GM21737 (cell line): Measurements from ENCODE around the gene ANGPTL4.
"Not testable (repeated sequence)": the region's sequence is repeated elsewhere in the genome, so short reads cannot be mapped to it uniquely, and the experiment has no call there.

Experiments used
- ATAC-seq: cut with Tn5 transposase; IDR thresholded peaks from one replicate; pipeline ENCODE4 v1.9.1; 2021; ENCODE audit warnings: mild to moderate bottlenecking, moderate library complexity; ENCODE audit not compliant: unreplicated experiment

ANGPTL4 gene

DNA sequence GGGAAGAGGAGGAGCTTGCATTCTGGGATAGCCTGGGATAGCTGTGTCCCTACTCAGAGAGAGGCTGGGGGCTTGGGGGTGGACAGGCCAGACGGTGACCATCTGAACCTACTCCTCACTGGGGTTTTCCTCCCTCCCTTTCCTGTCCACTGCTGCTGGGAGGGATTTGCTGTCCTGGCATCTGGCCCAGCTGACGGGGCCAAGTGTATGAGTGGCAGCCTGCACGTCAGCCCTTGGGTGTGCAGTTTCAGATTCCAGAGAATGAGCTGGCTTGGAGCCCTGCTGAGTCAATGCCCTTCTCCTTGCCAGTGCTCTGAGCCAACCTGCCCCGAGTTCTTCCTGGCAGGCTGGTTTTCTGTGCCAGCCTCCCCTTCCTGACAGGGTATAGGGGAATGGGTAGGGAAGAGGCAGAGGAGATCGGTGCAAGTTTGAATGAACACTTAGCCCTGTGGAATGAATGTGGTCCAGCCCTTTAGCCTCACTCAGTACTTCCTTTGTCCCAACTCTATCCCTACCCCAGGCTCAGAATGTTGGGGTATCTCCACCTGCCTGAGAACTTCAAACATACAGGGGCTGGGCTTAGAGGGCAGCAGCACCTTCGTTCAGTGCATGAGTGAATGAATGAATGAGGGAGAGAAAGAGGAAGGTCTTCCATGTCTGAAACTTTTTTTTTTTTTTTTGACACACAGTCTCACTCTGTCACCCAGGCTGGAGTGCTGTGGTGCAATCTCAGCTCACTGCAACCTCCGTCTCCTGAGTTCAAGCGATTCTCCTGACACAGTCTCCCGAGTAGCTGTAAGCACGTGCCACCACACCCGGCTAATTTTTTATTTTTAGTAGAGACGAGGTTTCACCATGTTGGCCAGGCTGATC is 1.8 kb upstream of the ANGPTL4 start:
- no peak for ATAC-seq

- no peak for ATAC-seq
Measured at GRCh38 chr19:8366121-8366581, 2.2 kb downstream of the ANGPTL4 start.

DNA sequence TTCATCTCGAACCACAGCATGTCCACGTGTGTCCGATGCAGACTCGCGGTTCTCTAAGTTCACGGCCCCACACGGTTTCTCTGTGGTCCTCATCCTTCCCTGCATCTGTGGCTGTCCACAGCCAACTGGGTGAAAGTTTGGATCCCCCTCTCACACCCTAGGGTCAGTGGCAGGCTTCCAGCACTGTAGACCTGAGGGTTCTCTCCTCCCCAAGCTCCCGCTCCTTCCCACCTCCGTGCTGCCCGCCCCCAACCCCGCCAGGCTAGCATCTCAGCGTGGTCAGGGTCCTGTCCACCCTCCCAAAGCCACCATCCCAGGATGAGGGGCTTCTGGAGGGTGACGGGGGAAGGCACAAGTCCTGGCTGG is 3.0 kb downstream of the ANGPTL4 start:
- no peak for ATAC-seq

- no peak for ATAC-seq
Measured at GRCh38 chr19:8367327-8368001, 3.5 kb downstream of the ANGPTL4 start.

- ATAC-seq: no peak
Measured at GRCh38 chr19:8370176-8371010, 6.4 kb downstream of the ANGPTL4 start.

- no peak for ATAC-seq
Measured at GRCh38 chr19:8371011-8371804, 7.3 kb downstream of the ANGPTL4 start.

GRCh38 chr19:8373867-8374813 is 10.2 kb downstream of the ANGPTL4 start:
- ATAC-seq: no peak

GRCh38 chr19:8375766-8376165 is 11.8 kb downstream of the ANGPTL4 start:
- not testable (repeated sequence) for ATAC-seq

DNA sequence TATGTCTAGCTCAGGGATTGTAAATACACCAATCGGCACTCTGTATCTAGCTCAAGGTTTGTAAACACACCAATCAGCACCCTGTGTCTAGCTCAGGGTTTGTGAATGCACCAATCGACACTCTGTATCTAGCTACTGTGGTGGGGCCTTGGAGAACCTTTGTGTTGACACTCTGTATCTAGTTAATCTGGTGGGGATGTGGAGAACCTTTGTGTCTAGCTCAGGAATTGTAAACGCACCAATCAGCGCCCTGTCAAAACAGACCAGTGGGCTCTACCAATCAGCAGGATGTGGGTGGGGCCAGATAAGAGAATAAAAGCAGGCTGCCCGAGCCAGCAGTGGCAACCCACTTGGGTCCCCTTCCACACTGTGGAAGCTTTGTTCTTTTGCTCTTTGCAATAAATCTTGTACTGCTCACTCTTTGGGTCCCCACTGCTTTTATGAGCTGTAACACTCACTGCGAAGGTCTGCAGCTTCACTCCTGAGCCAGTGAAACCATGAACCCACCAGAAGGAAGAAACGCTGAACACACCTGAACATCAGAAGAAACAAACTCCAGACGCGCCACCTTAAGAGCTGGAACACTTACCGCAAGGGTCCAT is 12.5 kb downstream of the ANGPTL4 start:
- ATAC-seq: not testable (repeated sequence)

DNA sequence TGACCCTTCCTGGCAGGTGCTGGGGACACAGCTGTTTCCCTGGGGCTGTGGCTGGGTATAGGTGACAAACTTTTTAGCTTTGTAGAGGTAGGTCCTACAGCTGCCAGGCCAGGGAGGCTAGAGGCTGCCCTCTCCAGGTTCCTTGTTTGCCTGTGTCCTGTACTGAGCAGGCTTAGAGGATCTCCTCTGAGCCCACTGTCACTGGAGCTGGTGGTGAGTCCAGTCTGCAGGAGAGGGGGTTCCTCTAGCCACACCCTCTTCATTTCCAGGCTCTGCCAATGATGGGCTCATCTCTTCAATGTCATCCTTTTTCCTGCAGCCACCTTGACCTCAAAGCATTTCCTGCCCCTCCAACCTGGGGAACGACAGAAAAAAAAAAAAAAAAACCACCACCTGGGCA is 13.6 kb downstream of the ANGPTL4 start:
- no peak for ATAC-seq

GRCh38 chr19:8379156-8379891 is 15.4 kb downstream of the ANGPTL4 start:
- ATAC-seq: not testable (repeated sequence)

DNA sequence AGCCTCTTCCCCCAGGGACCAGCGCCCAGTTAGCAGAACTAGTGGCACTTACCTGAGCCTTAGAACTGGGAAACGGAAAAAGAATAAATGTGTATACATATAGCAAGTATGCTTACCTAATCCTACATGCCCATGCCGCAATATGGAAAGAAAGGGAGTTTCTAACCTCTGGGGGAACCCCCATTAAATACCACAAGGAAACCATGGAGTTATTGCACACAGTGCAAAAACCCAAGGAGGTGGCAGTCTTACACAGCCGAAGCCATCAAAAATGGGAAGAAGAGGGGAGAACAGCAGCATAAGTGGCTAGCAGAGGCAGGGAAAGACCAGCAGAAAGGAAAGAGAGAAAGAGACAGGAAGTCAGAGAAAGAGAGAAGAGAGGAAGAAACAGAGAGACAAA is 20.6 kb downstream of the ANGPTL4 start:
- not testable (repeated sequence) for ATAC-seq

- ATAC-seq: not testable (repeated sequence)
Measured at GRCh38 chr19:8385103-8385502, 21.1 kb downstream of the ANGPTL4 start.

DNA sequence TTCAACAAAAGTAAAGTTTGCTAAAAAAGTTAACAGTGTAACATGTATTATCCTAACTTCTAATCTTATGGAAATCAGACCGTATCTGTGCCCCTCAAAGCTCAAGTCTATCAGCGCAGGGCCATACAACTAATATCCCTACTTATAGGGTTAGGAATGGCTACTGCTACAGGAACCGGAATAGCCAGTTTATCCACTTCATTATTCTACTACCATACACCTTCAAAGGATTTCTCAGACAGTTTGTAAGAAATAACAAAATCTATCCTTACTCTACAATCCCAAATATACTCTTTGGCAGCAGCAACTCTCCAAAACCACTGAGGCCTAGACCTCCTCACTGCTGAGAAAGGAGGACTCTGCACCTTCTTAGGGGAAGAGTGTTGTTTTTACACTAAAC is 21.6 kb downstream of the ANGPTL4 start:
- not testable (repeated sequence) for ATAC-seq

GRCh38 chr19:8386419-8386818 is 22.5 kb downstream of the ANGPTL4 start:
- not testable (repeated sequence) for ATAC-seq

- ATAC-seq: no peak
Measured at GRCh38 chr19:8386990-8387389, 23.0 kb downstream of the ANGPTL4 start.

GRCh38 chr19:8387688-8388611 is 24.0 kb downstream of the ANGPTL4 start:
- no peak for ATAC-seq
